ENCODE data around the gene CACNA1E. TPM values are rescaled to one million over a fixed set of nuclear protein-coding genes. Genes with fewer than 3 reads are reported as not detected.

Gene CACNA1E
- total RNA-seq, 2 experiments from 2014 or later: not detected

GRCh38 chr1:181714428-181714827 is 231.1 kb downstream of the CACNA1E start:
- intact Hi-C loops (cut with DNase I, micrococcal nuclease): no loop called here
- Mint-ChIP-seq H3K27me3 (peaks cover 2% of the 10 kb centered on the region), H3K36me3 (ENCODE audit: low read depth) (no peaks in the 10 kb centered on the region), H3K9me3 (ENCODE audit: low read depth) (no peaks in the 10 kb centered on the region), H3K27ac (no peak overlapping the region), H3K4me1 (no peaks in the 10 kb centered on the region), H3K4me3 (no peak overlapping the region)
- POLR2A ChIA-PET: no interaction called here
- CTCF ChIA-PET: no interaction called here
- ATAC-seq (no peak), DNase-seq (no peak)

- intact Hi-C loops (cut with DNase I, micrococcal nuclease): no loop called here
- ATAC-seq (no peak), DNase-seq (no peak)
- POLR2A ChIA-PET: no interaction called here
- Mint-ChIP-seq H3K4me1 (no peaks in the 10 kb centered on the region), H3K9me3 (ENCODE audit: low read depth) (no peaks in the 10 kb centered on the region), H3K36me3 (ENCODE audit: low read depth) (no peaks in the 10 kb centered on the region), H3K4me3 (no peak overlapping the region), H3K27ac (no peak overlapping the region), H3K27me3 (peaks cover 2% of the 10 kb centered on the region)
- CTCF ChIA-PET: interaction anchor here (0.8 kb wide), 2 partner anchors 8 to 51 kb away, joined by 3 read pairs; no protein-coding TSS in a partner anchor
Observed at GRCh38 chr1:181718034-181718433, 234.7 kb downstream of the CACNA1E start.

GRCh38 chr1:181726320-181727012 is 243.1 kb downstream of the CACNA1E start:
- POLR2A ChIA-PET: no interaction called here
- no peak overlapping the region for H3K27ac Mint-ChIP-seq
- DNase-seq: no peak
- no peaks in the 10 kb centered on the region for H3K9me3 Mint-ChIP-seq (ENCODE audit: low read depth)
- CTCF ChIA-PET: no interaction called here
- peaks cover 2% of the 10 kb centered on the region for H3K27me3 Mint-ChIP-seq
- no peak for ATAC-seq
- H3K36me3 Mint-ChIP-seq (ENCODE audit: low read depth): no peaks in the 10 kb centered on the region
- intact Hi-C loops (cut with DNase I, micrococcal nuclease): no loop called here
- H3K4me3 Mint-ChIP-seq: no peak overlapping the region
- H3K4me1 Mint-ChIP-seq: no peaks in the 10 kb centered on the region

- POLR2A ChIA-PET: no interaction called here
- H3K4me3 Mint-ChIP-seq: no peak overlapping the region
Observed at GRCh38 chr1:181730606-181731005, 247.3 kb downstream of the CACNA1E start.

GRCh38 chr1:181732218-181732990 is 249.1 kb downstream of the CACNA1E start:
- ChIA-PET POLR2A (no interaction called here), CTCF (no interaction called here)
- intact Hi-C loops (cut with DNase I, micrococcal nuclease): no loop called here

More at GRCh38 chr1:181730606-181731005, 247.3 kb downstream of the CACNA1E start:
- no peak for ATAC-seq
- H3K9me3 Mint-ChIP-seq (ENCODE audit: low read depth): no peaks in the 10 kb centered on the region
- H3K36me3 Mint-ChIP-seq (ENCODE audit: low read depth): no peaks in the 10 kb centered on the region
- H3K4me1 Mint-ChIP-seq: no peaks in the 10 kb centered on the region
- intact Hi-C loops (cut with DNase I, micrococcal nuclease): no loop called here
- no peak for DNase-seq
- peaks cover 8% of the 10 kb centered on the region for H3K27me3 Mint-ChIP-seq
- CTCF ChIA-PET: no interaction called here
- H3K27ac Mint-ChIP-seq: no peak overlapping the region

GRCh38 chr1:181733486-181733885 is 250.2 kb downstream of the CACNA1E start:
- no peaks in the 10 kb centered on the region for H3K4me1 Mint-ChIP-seq
- H3K27ac Mint-ChIP-seq: no peak overlapping the region
- ChIA-PET POLR2A (no interaction called here), CTCF (no interaction called here)
- H3K9me3 Mint-ChIP-seq (ENCODE audit: low read depth): no peaks in the 10 kb centered on the region
- no peak for ATAC-seq
- no peak for DNase-seq
- H3K4me3 Mint-ChIP-seq: no peak overlapping the region
- intact Hi-C loops (cut with DNase I, micrococcal nuclease): no loop called here
- peaks cover 5% of the 10 kb centered on the region for H3K27me3 Mint-ChIP-seq
- no peaks in the 10 kb centered on the region for H3K36me3 Mint-ChIP-seq (ENCODE audit: low read depth)

More at GRCh38 chr1:181732218-181732990, 249.1 kb downstream of the CACNA1E start:
- peaks cover 5% of the 10 kb centered on the region for H3K27me3 Mint-ChIP-seq
- DNase-seq (no peak), ATAC-seq (no peak)
- no peaks in the 10 kb centered on the region for H3K4me1 Mint-ChIP-seq
- H3K9me3 Mint-ChIP-seq (ENCODE audit: low read depth): no peaks in the 10 kb centered on the region
- H3K27ac Mint-ChIP-seq: no peak overlapping the region
- H3K36me3 Mint-ChIP-seq (ENCODE audit: low read depth): no peaks in the 10 kb centered on the region
- H3K4me3 Mint-ChIP-seq: no peak overlapping the region

- H3K4me1 Mint-ChIP-seq: no peaks in the 10 kb centered on the region
- no peak overlapping the region for H3K4me3 Mint-ChIP-seq
- ChIA-PET CTCF (no interaction called here), POLR2A (no interaction called here)
- no peaks in the 10 kb centered on the region for H3K9me3 Mint-ChIP-seq (ENCODE audit: low read depth)
- DNase-seq (no peak), ATAC-seq (no peak)
- peaks cover 5% of the 10 kb centered on the region for H3K27me3 Mint-ChIP-seq
- intact Hi-C loops (cut with DNase I, micrococcal nuclease): no loop called here
- H3K36me3 Mint-ChIP-seq (ENCODE audit: low read depth): no peaks in the 10 kb centered on the region
- no peak overlapping the region for H3K27ac Mint-ChIP-seq
Observed at GRCh38 chr1:181737056-181737455, 253.7 kb downstream of the CACNA1E start.

- no peaks in the 10 kb centered on the region for H3K36me3 Mint-ChIP-seq (ENCODE audit: low read depth)
- peaks cover 5% of the 10 kb centered on the region for H3K27me3 Mint-ChIP-seq
- no peak overlapping the region for H3K4me3 Mint-ChIP-seq
- no peak overlapping the region for H3K27ac Mint-ChIP-seq
- ATAC-seq (no peak), DNase-seq (no peak)
- intact Hi-C loops (cut with DNase I, micrococcal nuclease): no loop called here
- no peaks in the 10 kb centered on the region for H3K4me1 Mint-ChIP-seq
- ChIA-PET CTCF (no interaction called here), POLR2A (no interaction called here)
- H3K9me3 Mint-ChIP-seq (ENCODE audit: low read depth): no peaks in the 10 kb centered on the region
Observed at GRCh38 chr1:181739214-181739613, 255.9 kb downstream of the CACNA1E start.

- intact Hi-C loops (cut with DNase I, micrococcal nuclease): loop anchor here in 1 of 2 experiments (10.0 kb wide), 1 partner anchor 312 kb away; no protein-coding TSS in a partner anchor
Observed at GRCh38 chr1:181742426-181742825, 259.1 kb downstream of the CACNA1E start.

GRCh38 chr1:181743878-181744312 is 260.6 kb downstream of the CACNA1E start:
- H3K36me3 Mint-ChIP-seq (ENCODE audit: low read depth): no peaks in the 10 kb centered on the region
- intact Hi-C loops (cut with DNase I, micrococcal nuclease): loop anchor here in 1 of 2 experiments (10.0 kb wide), 1 partner anchor 311 kb away; no protein-coding TSS in a partner anchor
- H3K27me3 Mint-ChIP-seq: peaks cover 4% of the 10 kb centered on the region
- no peak overlapping the region for H3K27ac Mint-ChIP-seq
- H3K9me3 Mint-ChIP-seq (ENCODE audit: low read depth): no peaks in the 10 kb centered on the region
- no peak overlapping the region for H3K4me3 Mint-ChIP-seq
- H3K4me1 Mint-ChIP-seq: no peaks in the 10 kb centered on the region
- DNase-seq (no peak), ATAC-seq (no peak)
- POLR2A ChIA-PET: no interaction called here
- CTCF ChIA-PET: interaction anchor here (0.7 kb wide), 1 partner anchor 69 kb away, joined by 5 read pairs; no protein-coding TSS in a partner anchor

More at GRCh38 chr1:181742426-181742825, 259.1 kb downstream of the CACNA1E start:
- DNase-seq: no peak
- ChIA-PET CTCF (no interaction called here), POLR2A (no interaction called here)
- H3K27me3 Mint-ChIP-seq: peaks cover 4% of the 10 kb centered on the region
- H3K9me3 Mint-ChIP-seq (ENCODE audit: low read depth): no peaks in the 10 kb centered on the region
- no peaks in the 10 kb centered on the region for H3K4me1 Mint-ChIP-seq
- no peaks in the 10 kb centered on the region for H3K36me3 Mint-ChIP-seq (ENCODE audit: low read depth)
- H3K27ac Mint-ChIP-seq: no peak overlapping the region
- no peak for ATAC-seq
- no peak overlapping the region for H3K4me3 Mint-ChIP-seq

- ChIA-PET POLR2A (no interaction called here), CTCF (no interaction called here)
- Mint-ChIP-seq H3K27ac (no peak overlapping the region), H3K9me3 (ENCODE audit: low read depth) (no peaks in the 10 kb centered on the region), H3K36me3 (ENCODE audit: low read depth) (no peaks in the 10 kb centered on the region), H3K4me1 (no peaks in the 10 kb centered on the region), H3K4me3 (no peak overlapping the region), H3K27me3 (peaks cover 4% of the 10 kb centered on the region)
- intact Hi-C loops (cut with DNase I, micrococcal nuclease): loop anchor here in 1 of 2 experiments (10.0 kb wide), 1 partner anchor 309 kb away; no protein-coding TSS in a partner anchor
- no peak for ATAC-seq
- DNase-seq: no peak
Observed at GRCh38 chr1:181746224-181746623, 262.9 kb downstream of the CACNA1E start.

- DNase-seq (no peak), ATAC-seq (no peak)
- Mint-ChIP-seq H3K4me3 (no peak overlapping the region), H3K9me3 (ENCODE audit: low read depth) (no peaks in the 10 kb centered on the region), H3K4me1 (no peaks in the 10 kb centered on the region), H3K27ac (no peak overlapping the region), H3K27me3 (peaks cover 4% of the 10 kb centered on the region), H3K36me3 (ENCODE audit: low read depth) (no peaks in the 10 kb centered on the region)
- CTCF ChIA-PET: interaction anchor here (1.0 kb wide), 1 partner anchor 18 kb away, joined by 4 read pairs; no protein-coding TSS in a partner anchor
- POLR2A ChIA-PET: no interaction called here
- intact Hi-C loops (cut with DNase I, micrococcal nuclease): loop anchor here in 1 of 2 experiments (10.0 kb wide), 1 partner anchor 307 kb away; no protein-coding TSS in a partner anchor
Observed at GRCh38 chr1:181748013-181748412, 264.7 kb downstream of the CACNA1E start.
